HEK293T (cell line): Measurements from ENCODE around the gene TFB1M.
"Not testable (repeated sequence)": the region's sequence is repeated elsewhere in the genome, so short reads cannot be mapped to it uniquely, and the experiment has no call there.

Source experiments
- CTCF ChIA-PET: fragments of 350-600 bp; formaldehyde crosslinking; extraction: SDS; loops from one replicate; lab custom pipeline; 2021; ENCODE audit warnings: antibody characterized with exemption, inconsistent platforms; lab: Yijun Ruan, JAX
- POLR2A ChIA-PET: fragments of 350-600 bp; formaldehyde crosslinking; extraction: SDS; loops from one replicate; lab custom pipeline; 2020; ENCODE audit warnings: antibody characterized with exemption, inconsistent platforms; lab: Yijun Ruan, JAX
- DNase-seq: peaks from one replicate; pipeline ENCODE4 v3.0.0; 2012; ENCODE audit warnings: mixed read lengths; ENCODE audit errors: extremely low spot score
- ARNT ChIP-seq: fragments of 450-650 bp; IDR thresholded peaks from 2 replicates; pipeline ENCODE4 v1.6.1; 2017; ENCODE audit warnings: mild to moderate bottlenecking
- BHLHE40 ChIP-seq: fragments of 450-650 bp; IDR thresholded peaks from 2 replicates; pipeline ENCODE4 v1.6.1; 2016; ENCODE audit warnings: mild to moderate bottlenecking, moderate library complexity, borderline replicate concordance
- CTBP1 ChIP-seq: fragments of 450-650 bp; IDR thresholded peaks from 2 replicates; pipeline ENCODE4 v1.6.1; 2016; ENCODE audit warnings: borderline replicate concordance
- ELF4 ChIP-seq: fragments of 450-650 bp; IDR thresholded peaks from 2 replicates; pipeline ENCODE4 v1.6.1; 2017; ENCODE audit warnings: antibody characterized with exemption
- FOXA1 ChIP-seq: fragments of 450-650 bp; IDR thresholded peaks from 2 replicates; pipeline ENCODE4 v1.6.1; 2016; ENCODE audit warnings: mild to moderate bottlenecking
- FOXK2 ChIP-seq: fragments of 450-650 bp; IDR thresholded peaks from 2 replicates; pipeline ENCODE4 v1.6.1; 2016; ENCODE audit warnings: mild to moderate bottlenecking
- FOXM1 ChIP-seq: fragments of 450-650 bp; IDR thresholded peaks from 2 replicates; pipeline ENCODE4 v1.6.1; 2017; ENCODE audit warnings: mild to moderate bottlenecking, borderline replicate concordance
- HDGF ChIP-seq: fragments of 450-650 bp; IDR thresholded peaks from 2 replicates; pipeline ENCODE4 v1.6.1; 2017; ENCODE audit warnings: antibody characterized with exemption, borderline replicate concordance
- L3MBTL2 ChIP-seq: fragments of 450-650 bp; conservative IDR thresholded peaks from 2 replicates; pipeline ENCODE4 v1.6.1; 2016; ENCODE audit warnings: mild to moderate bottlenecking
- LEF1 ChIP-seq: fragments of 450-650 bp; IDR thresholded peaks from 2 replicates; pipeline ENCODE4 v1.6.1; 2017; ENCODE audit warnings: mild to moderate bottlenecking, borderline replicate concordance
- NFRKB ChIP-seq: fragments of 450-650 bp; IDR thresholded peaks from 2 replicates; pipeline ENCODE4 v1.6.1; 2016; ENCODE audit warnings: mild to moderate bottlenecking, moderate library complexity
- PKNOX1 ChIP-seq: fragments of 450-650 bp; IDR thresholded peaks from 2 replicates; pipeline ENCODE4 v1.6.1; 2016
- SP1 ChIP-seq: fragments of 450-650 bp; IDR thresholded peaks from 2 replicates; pipeline ENCODE4 v1.6.1; 2017
- SUZ12 ChIP-seq: fragments of 450-650 bp; IDR thresholded peaks from 2 replicates; pipeline ENCODE4 v1.6.1; 2016; ENCODE audit warnings: mild to moderate bottlenecking
- TARDBP ChIP-seq: fragments of 450-650 bp; IDR thresholded peaks from 2 replicates; pipeline ENCODE4 v1.6.1; 2016
- ZNF384 ChIP-seq: fragments of 450-650 bp; IDR thresholded peaks from 2 replicates; pipeline ENCODE4 v1.6.1; 2016

Gene TFB1M

GRCh38 chr6:155315516-155315871, 1.2 kb upstream of the TFB1M start:
- DNase-seq, result no peak
- ChIA-PET POLR2A (interaction anchor here (0.6 kb wide), 3 partner anchors 28 to 1627 kb away, joined by 3 to 4 read pairs (median 3); no protein-coding TSS in a partner anchor), CTCF (interaction anchor here (0.6 to 1.1 kb wide), 5 partner anchors 12 to 1579 kb away, joined by 3 to 5 read pairs (median 3); no protein-coding TSS in a partner anchor)
- TF ChIP-seq CTBP1 (no peak), FOXA1 (no peak), SP1 (no peak), L3MBTL2 (no peak), TARDBP (no peak), ZNF384 (no peak), BHLHE40 (no peak), HDGF (no peak), LEF1 (no peak), FOXK2 (no peak), ELF4 (no peak), SUZ12 (no peak)

GRCh38 chr6:155314773-155315515, 660 bp upstream of the TFB1M start:
- peak; percentile 67 for DNase-seq
- POLR2A ChIA-PET, result interaction anchor here (0.6 to 0.9 kb wide), 5 partner anchors 28 to 1627 kb away, joined by 3 to 4 read pairs (median 3); no protein-coding TSS in a partner anchor
- CTCF ChIA-PET, result interaction anchor here (0.6 to 1.1 kb wide), 4 partner anchors 15 to 1579 kb away, joined by 3 to 5 read pairs (median 4); no protein-coding TSS in a partner anchor
- TF ChIP-seq FOXA1, result no peak
- TF ChIP-seq LEF1, result no peak
- no peak for TF ChIP-seq TARDBP
- TF ChIP-seq ARNT, result no peak
- 0 out of 2 replicates have a peak, but pooled peaks have one; percentile 9 for TF ChIP-seq FOXM1
- TF ChIP-seq ZNF384, result peak; percentile 82
- no peak for TF ChIP-seq FOXK2
- no peak for TF ChIP-seq SP1
- peak; percentile 62 for TF ChIP-seq PKNOX1
- TF ChIP-seq HDGF, result no peak
- TF ChIP-seq NFRKB, result no peak
- TF ChIP-seq SUZ12, result no peak
- no peak for TF ChIP-seq BHLHE40
- 0 out of 2 replicates have a peak, but pooled peaks have one; percentile 27 for TF ChIP-seq CTBP1
- TF ChIP-seq L3MBTL2, result peak; percentile 94

- no peak for DNase-seq
- POLR2A ChIA-PET, result interaction anchor here (1.8 kb wide), 1 partner anchor 9 kb away, joined by 5 read pairs; no protein-coding TSS in a partner anchor
- CTCF ChIA-PET, result interaction anchor here (1.0 kb wide), 1 partner anchor 11 kb away, joined by 3 read pairs; no protein-coding TSS in a partner anchor
- TF ChIP-seq FOXK2, result no peak
- TF ChIP-seq SUZ12, result no peak
- no peak for TF ChIP-seq CTBP1
- TF ChIP-seq PKNOX1, result no peak
- TF ChIP-seq HDGF, result no peak
- no peak for TF ChIP-seq NFRKB
- TF ChIP-seq ELF4, result no peak
- no peak for TF ChIP-seq TARDBP
- TF ChIP-seq FOXM1, result no peak
- TF ChIP-seq BHLHE40, result no peak
Measured at GRCh38 chr6:155313602-155314091, 637 bp downstream of the TFB1M start.

- DNase-seq, result not testable (repeated sequence)
- ChIA-PET POLR2A (interaction anchor here (1.8 kb wide), 1 partner anchor 8 kb away, joined by 5 read pairs; no protein-coding TSS in a partner anchor), CTCF (interaction anchor here (0.7 to 1.0 kb wide), 2 partner anchors 10 to 125 kb away, joined by 3 read pairs; no protein-coding TSS in a partner anchor)
Measured at GRCh38 chr6:155312950-155313349, 1.3 kb downstream of the TFB1M start.

GRCh38 chr6:155311583-155311982, 2.7 kb downstream of the TFB1M start:
- ChIA-PET POLR2A (no interaction called here), CTCF (no interaction called here)
- TF ChIP-seq HDGF (no peak), FOXM1 (no peak), CTBP1 (no peak), SP1 (no peak), BHLHE40 (no peak), NFRKB (no peak), ZNF384 (no peak), PKNOX1 (no peak), L3MBTL2 (no peak), ARNT (no peak)
- no peak for DNase-seq

- TF ChIP-seq CTBP1 (no peak), FOXK2 (no peak), SP1 (no peak)
- no peak for DNase-seq
- CTCF ChIA-PET, result no interaction called here
- POLR2A ChIA-PET, result no interaction called here
Measured at GRCh38 chr6:155311086-155311485, 3.2 kb downstream of the TFB1M start.
